Measurements from ENCODE around the gene JUND.

The JUND gene

DNA sequence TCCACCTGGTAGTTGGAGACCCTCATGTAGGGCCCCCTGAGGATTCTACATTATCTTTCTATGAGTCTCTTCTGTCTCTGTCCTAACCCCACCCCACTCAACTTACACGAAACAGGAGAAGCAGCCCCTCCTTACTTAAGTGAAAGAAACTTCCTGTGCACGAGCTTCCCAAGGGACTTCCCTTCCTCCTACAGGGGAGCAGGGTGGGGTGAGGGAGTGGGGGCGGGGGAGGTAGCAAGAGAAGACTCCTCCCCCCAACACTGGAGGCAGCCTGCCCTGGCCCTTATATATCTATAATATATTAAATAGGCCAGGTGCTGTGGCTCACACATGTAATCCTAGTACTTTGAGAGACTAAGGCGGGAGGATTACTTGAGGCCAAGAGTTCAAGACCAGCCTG lies 49.6 kb downstream of the JUND start:
- no peak for DNase-seq (ENCODE audit: low spot score)
- TF ChIP-seq, protein P1, sequence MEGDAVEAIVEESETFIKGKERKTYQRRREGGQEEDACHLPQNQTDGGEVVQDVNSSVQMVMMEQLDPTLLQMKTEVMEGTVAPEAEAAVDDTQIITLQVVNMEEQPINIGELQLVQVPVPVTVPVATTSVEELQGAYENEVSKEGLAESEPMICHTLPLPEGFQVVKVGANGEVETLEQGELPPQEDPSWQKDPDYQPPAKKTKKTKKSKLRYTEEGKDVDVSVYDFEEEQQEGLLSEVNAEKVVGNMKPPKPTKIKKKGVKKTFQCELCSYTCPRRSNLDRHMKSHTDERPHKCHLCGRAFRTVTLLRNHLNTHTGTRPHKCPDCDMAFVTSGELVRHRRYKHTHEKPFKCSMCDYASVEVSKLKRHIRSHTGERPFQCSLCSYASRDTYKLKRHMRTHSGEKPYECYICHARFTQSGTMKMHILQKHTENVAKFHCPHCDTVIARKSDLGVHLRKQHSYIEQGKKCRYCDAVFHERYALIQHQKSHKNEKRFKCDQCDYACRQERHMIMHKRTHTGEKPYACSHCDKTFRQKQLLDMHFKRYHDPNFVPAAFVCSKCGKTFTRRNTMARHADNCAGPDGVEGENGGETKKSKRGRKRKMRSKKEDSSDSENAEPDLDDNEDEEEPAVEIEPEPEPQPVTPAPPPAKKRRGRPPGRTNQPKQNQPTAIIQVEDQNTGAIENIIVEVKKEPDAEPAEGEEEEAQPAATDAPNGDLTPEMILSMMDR (IDR thresholded peaks at IDR 0.05; ENCODE audit: extremely low read depth, missing control alignments): no peak

DNA sequence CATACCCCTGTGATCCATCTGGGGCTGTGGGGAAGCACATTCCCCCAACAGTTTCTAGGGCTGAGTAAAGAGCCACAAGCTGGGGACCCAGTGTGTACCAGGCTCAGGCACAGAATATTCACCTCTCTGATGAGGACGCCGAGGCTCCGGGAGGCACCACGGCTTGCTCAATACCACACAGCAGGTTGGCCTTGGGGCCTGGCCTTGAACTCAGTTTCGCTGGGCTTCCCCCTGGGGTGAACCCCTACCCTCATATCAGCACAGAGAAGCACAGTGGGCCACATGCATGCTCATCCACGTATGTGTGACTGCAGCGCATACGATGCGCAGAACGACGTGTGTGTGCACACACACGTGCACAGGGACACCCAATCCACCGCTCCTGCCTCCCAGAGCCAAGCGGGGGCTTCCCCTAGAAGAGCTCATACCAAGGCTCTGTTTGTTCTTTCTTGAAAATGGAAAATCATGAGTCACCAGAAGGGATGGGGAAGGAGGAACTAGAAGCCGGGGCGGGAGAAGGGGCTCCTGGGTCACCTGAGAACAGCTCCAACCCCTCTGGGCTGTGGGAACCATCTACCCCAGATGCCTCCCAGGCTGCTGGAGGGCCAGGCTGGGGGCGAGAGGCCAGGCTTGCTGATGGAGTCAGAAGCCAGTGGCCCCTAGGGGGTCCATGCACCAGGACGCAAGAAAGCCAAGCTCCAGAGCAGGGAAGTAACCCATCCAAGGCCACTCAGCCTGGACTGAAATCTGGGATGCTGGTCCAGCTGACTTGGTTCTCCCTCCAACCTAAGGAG lies 50.3 kb downstream of the JUND start:
- TF ChIP-seq, protein P1 (IDR thresholded peaks at IDR 0.05; ENCODE audit: extremely low read depth, missing control alignments): no peak
- DNase-seq (ENCODE audit: low spot score): no peak

DNA sequence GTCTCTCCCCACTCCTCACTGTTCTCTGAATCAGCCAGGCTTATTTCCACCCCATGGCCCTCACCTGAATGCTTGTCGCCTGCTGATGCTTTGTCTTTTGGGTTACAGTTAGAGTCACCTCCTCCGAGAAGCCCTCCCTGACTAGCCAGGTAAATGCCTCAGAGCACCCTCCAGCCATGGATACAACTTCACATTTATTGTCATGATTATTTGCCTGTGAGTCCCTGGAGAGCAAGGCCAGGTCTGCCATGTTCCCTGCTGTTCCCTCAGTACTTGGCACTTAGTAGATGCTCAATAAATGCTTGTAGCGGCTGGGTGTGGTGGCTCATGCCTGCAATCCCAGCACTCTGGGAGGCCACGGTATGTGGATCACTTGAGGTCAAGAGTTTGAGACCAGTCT lies 51.5 kb downstream of the JUND start:
- DNase-seq (ENCODE audit: low spot score): no peak
- TF ChIP-seq, protein P1 (IDR thresholded peaks at IDR 0.05; ENCODE audit: extremely low read depth, missing control alignments): no peak
